Activated T-cell treated with anti-CD3 and anti-CD28 coated beads, Interleukin-2, amount 50 U/mL, for 72 hours (primary cell): ENCODE measurements around the gene NEK9. TPM values are rescaled to one million over a fixed set of nuclear protein-coding genes. Genes with fewer than 3 reads are reported as not detected.

Source experiments
- ATAC-seq, 2 donors: fragments of 150-1000 bp; cut with Tn5 transposase; replicated peaks in 1 of 2; 2 replicates each; pipeline ENCODE4 v1.10.0; 2021; ENCODE audit warnings: moderate library complexity in 2 of 2, mild to moderate bottlenecking in 1 of 2
- DNase-seq, 2 donors: peaks; one replicate each; pipeline ENCODE4 v3.0.0; 2021 to 2022; ENCODE audit warnings: mixed read lengths in 1 of 2
- H3K27ac Mint-ChIP-seq: one replicate; pipeline ENCODE4 v1.8.0; 2022; ENCODE audit warnings: mild to moderate bottlenecking, moderate library complexity, mixed read lengths
- H3K27me3 Mint-ChIP-seq: one replicate; pipeline ENCODE4 v1.8.0; 2022; ENCODE audit warnings: low read depth, mixed read lengths
- H3K36me3 Mint-ChIP-seq, 2 donors: one replicate each; pipeline ENCODE4 v1.8.0; 2022; ENCODE audit warnings: mixed read lengths in 2 of 2, mild to moderate bottlenecking in 1 of 2; ENCODE audit not compliant: insufficient read depth in 2 of 2
- H3K4me1 Mint-ChIP-seq: one replicate; pipeline ENCODE4 v1.8.0; 2022; ENCODE audit warnings: low read depth, mixed read lengths
- H3K4me3 Mint-ChIP-seq, 2 donors: one replicate each; pipeline ENCODE4 v1.8.0; 2022; ENCODE audit warnings: mild to moderate bottlenecking in 2 of 2, mixed read lengths in 2 of 2, moderate library complexity in 2 of 2
- H3K9me3 Mint-ChIP-seq, 2 donors: one replicate each; pipeline ENCODE4 v1.8.0; 2022; ENCODE audit warnings: mixed read lengths in 2 of 2
- total RNA-seq, 2 donors: library from RNA; stranded (reverse); gene quantifications; one replicate each; pipeline ENCODE4 v1.2.3, GENCODE V29; 2022

NEK9 gene
- total RNA-seq, 2 donors from 2014 or later = 64.1 to 77.5 TPM

DNA sequence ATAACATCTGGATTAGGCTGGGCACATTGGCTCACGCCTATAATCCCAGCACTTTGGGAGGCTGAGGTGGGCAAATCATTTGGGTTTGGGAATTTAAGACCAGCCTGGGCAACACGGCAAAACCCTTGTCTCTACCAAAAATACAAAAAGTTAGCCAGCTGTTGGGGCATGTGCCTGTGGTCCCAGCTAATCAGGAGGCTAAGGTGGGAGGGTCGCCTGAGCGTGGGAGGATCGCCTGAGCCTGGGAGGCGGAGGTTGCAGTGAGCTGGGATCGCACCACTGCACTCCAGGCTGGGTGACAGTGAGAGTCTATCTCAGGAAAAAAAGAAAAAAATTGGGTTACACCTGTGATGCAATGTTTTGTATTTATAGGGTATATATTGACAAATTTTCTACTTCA is 5.3 kb downstream of the NEK9 start:
- DNase-seq = no peak
- Mint-ChIP-seq H3K9me3 (no peaks in the 10 kb centered on the region), H3K27ac (no peak overlapping the region), H3K4me3 (no peak overlapping the region), H3K27me3 (no peaks in the 10 kb centered on the region), H3K4me1 (peaks cover 40% of the 10 kb centered on the region), H3K36me3 (peaks cover 4 to 9% of the 10 kb centered on the region in 2 donors)
- no peak for ATAC-seq

DNA sequence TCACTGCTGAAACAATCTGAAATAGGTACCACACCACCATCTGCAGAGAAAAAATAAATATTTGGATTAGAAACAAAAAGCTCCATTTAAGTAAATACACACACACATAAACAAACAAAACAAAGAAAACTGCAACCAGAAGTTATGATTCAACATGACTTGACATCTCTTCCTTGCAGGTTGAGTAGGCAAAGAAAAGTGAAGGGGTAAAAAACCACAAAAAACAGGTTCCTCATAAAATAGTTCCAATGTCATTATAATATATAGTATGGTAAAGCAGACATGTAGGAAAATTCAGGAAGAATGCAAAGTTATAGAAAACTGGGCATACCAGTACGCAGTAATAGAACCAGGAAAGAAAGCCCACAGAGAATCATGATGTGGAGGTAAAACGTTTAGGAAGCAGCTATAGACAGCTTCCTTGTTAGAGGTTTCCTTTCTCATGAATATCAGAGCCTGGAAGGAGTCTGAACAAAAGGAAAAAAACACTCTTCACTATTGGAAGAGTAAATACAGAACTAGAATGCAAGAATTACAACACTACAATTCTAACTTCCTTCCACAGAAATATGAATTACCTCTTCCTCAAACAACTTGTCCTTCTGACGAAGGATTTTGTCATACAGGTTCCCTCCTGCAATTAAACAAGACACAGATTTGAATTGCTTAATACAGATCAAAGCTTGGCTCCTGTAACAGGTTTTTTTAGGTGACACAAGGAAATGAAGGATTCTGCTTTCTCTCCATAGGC is 6.1 kb downstream of the NEK9 start:
- Mint-ChIP-seq H3K27ac (peak overlapping the region; percentile 42), H3K27me3 (no peaks in the 10 kb centered on the region), H3K4me3 (no peak overlapping the region), H3K4me1 (peaks cover 35% of the 10 kb centered on the region), H3K9me3 (no peaks in the 10 kb centered on the region), H3K36me3 (peaks cover 1 to 5% of the 10 kb centered on the region in 2 donors)
- ATAC-seq (no peak), DNase-seq (no peak)

DNA sequence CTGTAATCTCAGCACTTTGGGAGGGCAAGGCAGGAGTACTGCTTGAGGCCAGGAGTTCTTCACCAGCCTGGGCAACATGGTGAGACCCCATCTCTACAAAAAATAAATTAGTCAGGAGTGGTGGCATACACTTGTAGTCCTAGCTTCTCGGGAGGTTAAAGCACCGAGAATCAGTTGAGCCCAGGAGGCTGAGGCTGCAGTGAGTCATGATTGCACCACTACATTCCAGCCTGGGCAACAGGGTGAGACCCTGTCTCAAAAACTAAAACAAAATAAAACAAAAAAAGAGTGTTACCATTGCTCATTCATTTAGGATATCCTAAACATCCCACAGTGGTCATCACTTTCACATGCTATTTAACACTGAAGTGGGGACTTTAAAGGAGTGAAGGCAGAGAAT is 7.8 kb downstream of the NEK9 start:
- H3K4me3 Mint-ChIP-seq = no peak overlapping the region

DNA sequence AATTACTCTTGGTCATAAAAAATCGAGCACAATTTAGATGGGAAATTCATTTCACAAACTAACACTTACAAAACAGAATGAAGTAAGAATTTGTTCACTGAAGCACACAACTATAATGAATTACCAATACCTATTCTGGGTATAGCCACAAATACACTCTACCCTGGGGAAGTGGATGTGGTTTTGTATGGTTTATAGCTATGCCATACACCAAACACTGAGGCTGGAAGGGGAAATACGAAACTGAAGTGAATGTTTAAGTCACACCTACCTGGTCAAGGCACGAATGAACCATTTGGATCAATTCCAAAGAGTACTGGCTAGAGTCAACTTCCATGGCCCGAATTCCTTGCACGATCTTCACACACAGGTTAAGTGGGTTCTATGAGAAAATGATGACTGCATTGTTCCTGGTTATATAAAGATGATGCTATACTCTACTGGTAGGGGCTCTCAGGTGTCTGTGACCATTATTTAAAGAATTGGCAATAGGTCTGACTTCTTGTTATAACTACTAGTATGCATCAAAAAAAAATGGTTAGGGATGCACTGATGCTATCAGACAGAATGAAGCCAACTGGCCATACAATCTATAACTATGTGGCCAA is 12.8 kb downstream of the NEK9 start:
- Mint-ChIP-seq H3K4me3 (no peak overlapping the region), H3K4me1 (no peaks in the 10 kb centered on the region), H3K27ac (peak overlapping the region; percentile 76), H3K36me3 (peaks cover 2 to 25% of the 10 kb centered on the region in 2 donors), H3K9me3 (no peaks in the 10 kb centered on the region), H3K27me3 (no peaks in the 10 kb centered on the region)
- ATAC-seq (peak in 1 of 2 donors; percentile 56), DNase-seq (no peak)

More for the DNA sequence above, 7.8 kb downstream of the NEK9 start:
- H3K27me3 Mint-ChIP-seq = no peaks in the 10 kb centered on the region
- ATAC-seq (no peak), DNase-seq (no peak)
- H3K4me1 Mint-ChIP-seq = peaks cover 18% of the 10 kb centered on the region
- H3K36me3 Mint-ChIP-seq = peaks cover 1 to 8% of the 10 kb centered on the region in 2 donors
- H3K27ac Mint-ChIP-seq = no peak overlapping the region
- no peaks in the 10 kb centered on the region for H3K9me3 Mint-ChIP-seq

GRCh38 chr14:75109877-75110276 is 17.0 kb downstream of the NEK9 start:
- no peak for DNase-seq
- Mint-ChIP-seq H3K27ac (no peak overlapping the region), H3K4me1 (no peaks in the 10 kb centered on the region), H3K9me3 (no peaks in the 10 kb centered on the region), H3K27me3 (no peaks in the 10 kb centered on the region), H3K4me3 (no peak overlapping the region), H3K36me3 (peaks cover 8 to 35% of the 10 kb centered on the region in 2 donors)
- ATAC-seq = no peak

DNA sequence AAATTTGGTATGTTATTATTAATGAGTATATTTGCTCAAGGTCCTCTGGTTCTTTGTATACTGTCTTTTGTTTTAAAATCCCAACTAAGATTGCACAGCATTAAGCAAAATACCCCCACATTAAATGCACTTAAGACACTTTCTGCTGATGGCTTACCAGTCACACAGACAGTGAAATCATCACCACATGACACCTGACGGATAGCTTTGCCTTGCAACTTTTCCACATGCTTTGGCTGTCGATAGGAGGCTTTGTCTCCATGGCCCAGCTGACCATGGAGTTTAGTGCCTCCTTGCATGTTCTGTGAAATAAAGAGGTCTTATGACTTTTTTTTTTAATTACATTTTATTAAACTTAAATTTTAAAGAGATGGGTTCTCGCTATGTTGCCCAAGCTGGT is 19.7 kb downstream of the NEK9 start:
- no peak for ATAC-seq
- Mint-ChIP-seq H3K4me1 (no peaks in the 10 kb centered on the region), H3K27me3 (no peaks in the 10 kb centered on the region), H3K9me3 (no peaks in the 10 kb centered on the region), H3K27ac (no peak overlapping the region), H3K4me3 (no peak overlapping the region), H3K36me3 (peaks cover 8 to 34% of the 10 kb centered on the region in 2 donors)
- DNase-seq = no peak

- ATAC-seq (no peak), DNase-seq (no peak)
- Mint-ChIP-seq H3K27me3 (no peaks in the 10 kb centered on the region), H3K36me3 (peaks cover 6 to 23% of the 10 kb centered on the region in 2 donors), H3K9me3 (no peaks in the 10 kb centered on the region), H3K27ac (no peak overlapping the region), H3K4me3 (no peak overlapping the region), H3K4me1 (no peaks in the 10 kb centered on the region)
Measured at GRCh38 chr14:75101491-75101890, 25.4 kb downstream of the NEK9 start.

- ATAC-seq (no peak), DNase-seq (no peak)
- Mint-ChIP-seq H3K9me3 (no peaks in the 10 kb centered on the region), H3K4me3 (no peak overlapping the region), H3K36me3 (peaks cover 5 to 15% of the 10 kb centered on the region in 2 donors), H3K27ac (peak overlapping the region; percentile 68), H3K4me1 (no peaks in the 10 kb centered on the region), H3K27me3 (no peaks in the 10 kb centered on the region)
Measured at GRCh38 chr14:75098682-75099081, 28.2 kb downstream of the NEK9 start.

GRCh38 chr14:75098212-75098611 is 28.6 kb downstream of the NEK9 start:
- no peak overlapping the region for H3K4me3 Mint-ChIP-seq
- no peak for DNase-seq
- no peaks in the 10 kb centered on the region for H3K9me3 Mint-ChIP-seq
- H3K27me3 Mint-ChIP-seq = no peaks in the 10 kb centered on the region
- no peak for ATAC-seq
- no peak overlapping the region for H3K27ac Mint-ChIP-seq
- no peaks in the 10 kb centered on the region for H3K4me1 Mint-ChIP-seq
- H3K36me3 Mint-ChIP-seq = peaks cover 5 to 15% of the 10 kb centered on the region in 2 donors

GRCh38 chr14:75096959-75097358 is 29.9 kb downstream of the NEK9 start:
- ATAC-seq = no peak
- peaks cover 5 to 15% of the 10 kb centered on the region in 2 donors for H3K36me3 Mint-ChIP-seq

DNA sequence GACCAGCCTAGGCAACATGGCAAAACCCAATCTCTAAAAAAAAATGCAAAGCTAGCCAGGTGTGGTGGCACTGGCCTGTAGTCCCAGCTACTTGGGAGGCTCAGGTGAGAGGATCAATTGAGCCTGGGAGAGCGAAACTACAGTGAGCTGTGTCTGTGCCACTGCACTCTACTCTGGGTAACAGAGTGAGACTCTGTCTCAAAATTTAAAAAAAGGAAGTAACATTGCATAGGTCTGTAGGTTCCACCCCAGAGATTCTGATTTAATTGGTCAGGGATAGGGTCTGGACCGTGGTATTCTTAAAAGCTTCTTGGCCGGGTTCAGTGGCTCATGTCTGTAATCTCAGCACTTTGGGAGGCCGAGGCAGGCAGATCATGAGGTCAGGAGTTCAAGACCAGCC is 31.2 kb downstream of the NEK9 start:
- Mint-ChIP-seq H3K9me3 (no peaks in the 10 kb centered on the region), H3K27ac (no peak overlapping the region), H3K4me1 (no peaks in the 10 kb centered on the region), H3K36me3 (peaks cover 5 to 15% of the 10 kb centered on the region in 2 donors), H3K27me3 (no peaks in the 10 kb centered on the region), H3K4me3 (no peak overlapping the region)
- DNase-seq (no peak), ATAC-seq (no peak)

More at GRCh38 chr14:75096959-75097358, 29.9 kb downstream of the NEK9 start:
- H3K27ac Mint-ChIP-seq = no peak overlapping the region
- DNase-seq = no peak
- H3K4me3 Mint-ChIP-seq = no peak overlapping the region
- H3K4me1 Mint-ChIP-seq = no peaks in the 10 kb centered on the region
- no peaks in the 10 kb centered on the region for H3K27me3 Mint-ChIP-seq
- H3K9me3 Mint-ChIP-seq = no peaks in the 10 kb centered on the region

GRCh38 chr14:75094896-75095295 is 32.0 kb downstream of the NEK9 start:
- ATAC-seq (no peak), DNase-seq (no peak)
- Mint-ChIP-seq H3K27ac (no peak overlapping the region), H3K9me3 (no peaks in the 10 kb centered on the region), H3K4me1 (no peaks in the 10 kb centered on the region), H3K4me3 (no peak overlapping the region), H3K27me3 (no peaks in the 10 kb centered on the region), H3K36me3 (peaks cover 5 to 15% of the 10 kb centered on the region in 2 donors)

GRCh38 chr14:75092698-75093097 is 34.1 kb downstream of the NEK9 start:
- Mint-ChIP-seq H3K36me3 (peaks cover 3 to 5% of the 10 kb centered on the region in 2 donors), H3K4me3 (no peak overlapping the region), H3K27ac (no peak overlapping the region), H3K9me3 (no peaks in the 10 kb centered on the region), H3K4me1 (no peaks in the 10 kb centered on the region), H3K27me3 (no peaks in the 10 kb centered on the region)
- DNase-seq (no peak), ATAC-seq (no peak)
